GM21528 (cell line): ENCODE data around the gene RAD50.
"Not testable (repeated sequence)": the region's sequence is repeated elsewhere in the genome, so short reads cannot be mapped to it uniquely, and the experiment has no call there.

Source experiments
- ATAC-seq: cut with Tn5 transposase; IDR thresholded peaks from one replicate; pipeline ENCODE4 v1.9.1; 2021; ENCODE audit warnings: mild to moderate bottlenecking, moderate library complexity; ENCODE audit not compliant: unreplicated experiment, low FRiP score

The RAD50 gene

DNA sequence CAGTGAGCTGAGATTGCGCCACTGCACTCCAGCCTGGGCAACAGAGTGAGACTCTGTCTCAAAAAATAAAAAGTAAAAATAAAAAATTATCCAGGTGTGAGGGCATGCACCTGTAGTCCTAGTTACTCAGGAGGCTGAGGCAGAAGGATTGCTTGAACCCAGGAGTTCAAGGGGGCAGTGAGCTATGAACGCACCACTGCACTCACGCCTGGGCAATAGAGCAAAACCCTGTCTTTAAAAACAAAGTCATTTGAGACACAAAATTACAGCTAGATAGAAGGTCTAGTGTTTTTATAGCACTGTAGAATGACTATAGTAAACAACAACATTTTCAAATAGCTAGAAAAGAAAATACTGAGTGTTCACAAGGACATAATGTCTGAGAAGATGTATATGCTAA, 133.4 kb downstream of the RAD50 start:
- no peak for ATAC-seq

DNA sequence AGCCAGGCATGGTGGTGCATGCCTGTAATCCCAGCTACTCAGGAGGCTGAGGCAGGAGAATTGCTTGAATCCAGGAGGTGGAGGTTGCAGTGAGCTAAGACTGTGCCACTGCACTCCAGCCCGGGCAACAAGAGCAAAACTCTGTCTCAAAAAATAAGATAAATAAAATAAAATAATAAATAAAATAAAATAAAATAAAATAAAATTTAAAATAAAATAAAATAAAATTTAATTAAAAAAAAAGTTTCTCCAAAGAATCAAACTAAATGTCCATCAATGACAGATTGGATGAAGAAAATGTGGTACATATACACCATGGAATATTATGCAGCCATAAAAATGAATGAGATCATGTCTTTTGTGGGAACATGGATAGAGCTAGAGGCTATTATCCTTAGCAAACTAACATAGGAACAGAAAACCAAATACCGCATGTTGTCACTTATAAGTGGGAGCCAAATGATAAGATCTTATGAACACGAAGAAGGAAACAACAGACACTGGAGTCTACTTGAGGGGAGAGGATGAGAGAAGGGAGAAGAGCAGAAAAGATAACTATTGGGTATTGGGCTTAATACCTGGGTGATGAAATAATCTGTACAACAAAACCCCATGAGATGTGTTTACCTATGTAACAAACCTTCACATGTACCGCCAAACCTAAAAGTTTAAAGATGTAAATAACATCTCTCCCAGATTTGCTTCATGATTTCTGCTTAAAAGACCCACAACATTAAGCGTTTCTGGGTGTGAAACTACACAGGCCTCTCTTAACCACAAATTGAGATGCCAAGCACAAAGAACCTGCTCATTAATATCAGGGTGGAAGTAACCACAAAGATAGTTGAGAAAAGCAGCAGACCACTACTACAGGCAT, 135.2 kb downstream of the RAD50 start:
- ATAC-seq, result not testable (repeated sequence)

GRCh38 chr5:132692632-132692967, 135.8 kb downstream of the RAD50 start:
- ATAC-seq, result no peak
